Transverse colon (tissue), 4 donors: ENCODE measurements around the gene APOL3. TPM values are rescaled to one million over a fixed set of nuclear protein-coding genes. Genes with fewer than 3 reads are reported as not detected.

Source experiments
- DNase-seq: peaks from one replicate; pipeline ENCODE4 v3.0.0-alpha.2; 2019
- H3K27ac ChIP-seq, 4 donors: fragments of 200-600 bp; sonication (generic); 2 replicates each; pipeline ENCODE4 v1.5.1; 2016 to 2018; ENCODE audit warnings: inconsistent platforms in 4 of 4
- H3K27me3 ChIP-seq: fragments of 200-600 bp; sonication (generic); 2 replicates; pipeline ENCODE4 v1.5.1; 2017; ENCODE audit warnings: inconsistent platforms
- H3K36me3 ChIP-seq, 4 donors: fragments of 200-600 bp; sonication (generic); 2 replicates each; pipeline ENCODE4 v1.5.1; 2017 to 2019; ENCODE audit warnings: inconsistent platforms in 4 of 4
- H3K4me1 ChIP-seq, 4 donors: fragments of 200-600 bp; sonication (generic); 2 replicates each; pipeline ENCODE4 v1.5.1; 2017 to 2020; ENCODE audit warnings: inconsistent platforms in 4 of 4
- H3K4me3 ChIP-seq, 4 donors: fragments of 200-600 bp; sonication (generic); 1 replicate in 1 of 4; 2 replicates in 3 of 4; pipeline versions ENCODE4 v1.5.1 to v1.6.1; 2017 to 2019; ENCODE audit warnings: inconsistent platforms in 4 of 4
- H3K9me3 ChIP-seq, 2 donors: fragments of 200-600 bp; sonication (generic); 2 replicates each; pipeline ENCODE4 v1.5.1; 2017 to 2019; ENCODE audit warnings: inconsistent platforms in 2 of 2
- EP300 ChIP-seq: sonication (generic); formaldehyde crosslinking; IDR thresholded peaks from one replicate; pipeline ENCODE4 v1.6.1; 2017; ENCODE audit warnings: antibody characterized with exemption, low read depth
- POLR2A ChIP-seq: fragments of 450-650 bp; IDR thresholded peaks from one replicate; pipeline ENCODE4 v1.6.1; 2016; ENCODE audit warnings: antibody characterized with exemption, mild to moderate bottlenecking, moderate library complexity
- POLR2AphosphoS5 ChIP-seq, 3 donors: sonication (generic); formaldehyde crosslinking; IDR thresholded peaks; one replicate each; pipeline ENCODE4 v1.6.1; 2016; ENCODE audit warnings: antibody characterized with exemption in 3 of 3
- WGBS, 2 donors: methylation state at CpG; one replicate each; pipeline ENCODE4 v1.1.5; 2018; ENCODE audit warnings: low coverage in 1 of 2; 5-methylcytosine and 5-hydroxymethylcytosine counted together
- in situ Hi-C, 4 donors: fragments of 200-750 bp; cut with MboI; loops; one replicate each; pipeline versions ENCODE4 v1.15.0 to v1.15.1; 2017; ENCODE audit warnings: low sequenced_read_pairs in 3 of 4, low pct_ligation_motif_present in 1 of 4, low pct_unique_long_range_greater_than_20kb in 1 of 4
- intact Hi-C: fragments of 100-400 bp; cut with DNase I; formaldehyde crosslinking; loops from one replicate; pipeline ENCODE4 v1.15.1; 2023; ENCODE audit warnings: low total_unique reads
- total RNA-seq, 4 donors: library from RNA; depleted of rRNA; stranded (reverse); fragments of >200 nt; gene quantifications; one replicate each; pipeline ENCODE4 v1.1.0, GENCODE V29; 2016
- TF ChIP-seq, protein P1 (sequence below), 5 experiments: fragments of 200-600 bp in 3 of 5; fragments of 450-650 bp in 2 of 5; sonication (generic) in 3 of 5; IDR thresholded peaks; 1 replicate in 2 of 5; 2 replicates in 3 of 5; pipeline ENCODE4 v1.5.1; 2016 to 2017; ENCODE audit warnings: antibody characterized with exemption in 5 of 5, inconsistent platforms in 3 of 5, mild to moderate bottlenecking in 2 of 5, moderate library complexity in 1 of 5

Gene APOL3
- total RNA-seq, 4 donors from 2014 or later: 8.7 to 53.9 (median 19.4) TPM

DNA sequence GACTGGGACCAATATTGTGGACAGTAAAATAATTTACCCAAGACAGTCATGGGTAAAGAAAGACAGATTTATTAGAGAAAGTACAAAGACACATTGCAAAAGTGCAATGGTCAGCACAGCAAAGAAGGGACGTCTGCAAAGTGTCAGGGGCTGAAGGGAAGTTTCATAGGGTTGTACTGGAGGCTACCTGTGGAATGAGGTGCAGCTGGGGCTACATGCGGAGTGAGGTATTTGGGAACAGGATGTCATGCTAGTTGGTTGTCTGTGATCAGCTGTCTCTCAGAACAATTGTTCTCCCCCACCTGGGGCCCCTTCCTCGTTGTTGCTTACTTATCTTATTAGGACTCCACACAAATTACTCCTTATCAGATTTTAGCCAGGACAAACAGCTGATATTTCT, 11.4 kb upstream of the APOL3 start:
- Histone ChIP-seq H3K27me3 (no peaks in the 10 kb centered on the region), H3K9me3 (no peaks in the 10 kb centered on the region), H3K36me3 (no peaks in the 10 kb centered on the region), H3K27ac (no peak overlapping the region), H3K4me1 (no peaks in the 10 kb centered on the region), H3K4me3 (no peak overlapping the region)
- 40 to 54% methylated on average over 1 to 3 of the region's 3 CpGs for WGBS, 2 donors
- in situ Hi-C loops: no loop called here
- no peak for DNase-seq
- intact Hi-C loops: no loop called here
- TF ChIP-seq, protein P1, sequence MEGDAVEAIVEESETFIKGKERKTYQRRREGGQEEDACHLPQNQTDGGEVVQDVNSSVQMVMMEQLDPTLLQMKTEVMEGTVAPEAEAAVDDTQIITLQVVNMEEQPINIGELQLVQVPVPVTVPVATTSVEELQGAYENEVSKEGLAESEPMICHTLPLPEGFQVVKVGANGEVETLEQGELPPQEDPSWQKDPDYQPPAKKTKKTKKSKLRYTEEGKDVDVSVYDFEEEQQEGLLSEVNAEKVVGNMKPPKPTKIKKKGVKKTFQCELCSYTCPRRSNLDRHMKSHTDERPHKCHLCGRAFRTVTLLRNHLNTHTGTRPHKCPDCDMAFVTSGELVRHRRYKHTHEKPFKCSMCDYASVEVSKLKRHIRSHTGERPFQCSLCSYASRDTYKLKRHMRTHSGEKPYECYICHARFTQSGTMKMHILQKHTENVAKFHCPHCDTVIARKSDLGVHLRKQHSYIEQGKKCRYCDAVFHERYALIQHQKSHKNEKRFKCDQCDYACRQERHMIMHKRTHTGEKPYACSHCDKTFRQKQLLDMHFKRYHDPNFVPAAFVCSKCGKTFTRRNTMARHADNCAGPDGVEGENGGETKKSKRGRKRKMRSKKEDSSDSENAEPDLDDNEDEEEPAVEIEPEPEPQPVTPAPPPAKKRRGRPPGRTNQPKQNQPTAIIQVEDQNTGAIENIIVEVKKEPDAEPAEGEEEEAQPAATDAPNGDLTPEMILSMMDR (IDR thresholded peaks at IDR 0.05): no peak
- TF ChIP-seq POLR2AphosphoS5 (IDR thresholded peaks at IDR 0.05) (no peak), EP300 (no peak), POLR2A (no peak)

DNA sequence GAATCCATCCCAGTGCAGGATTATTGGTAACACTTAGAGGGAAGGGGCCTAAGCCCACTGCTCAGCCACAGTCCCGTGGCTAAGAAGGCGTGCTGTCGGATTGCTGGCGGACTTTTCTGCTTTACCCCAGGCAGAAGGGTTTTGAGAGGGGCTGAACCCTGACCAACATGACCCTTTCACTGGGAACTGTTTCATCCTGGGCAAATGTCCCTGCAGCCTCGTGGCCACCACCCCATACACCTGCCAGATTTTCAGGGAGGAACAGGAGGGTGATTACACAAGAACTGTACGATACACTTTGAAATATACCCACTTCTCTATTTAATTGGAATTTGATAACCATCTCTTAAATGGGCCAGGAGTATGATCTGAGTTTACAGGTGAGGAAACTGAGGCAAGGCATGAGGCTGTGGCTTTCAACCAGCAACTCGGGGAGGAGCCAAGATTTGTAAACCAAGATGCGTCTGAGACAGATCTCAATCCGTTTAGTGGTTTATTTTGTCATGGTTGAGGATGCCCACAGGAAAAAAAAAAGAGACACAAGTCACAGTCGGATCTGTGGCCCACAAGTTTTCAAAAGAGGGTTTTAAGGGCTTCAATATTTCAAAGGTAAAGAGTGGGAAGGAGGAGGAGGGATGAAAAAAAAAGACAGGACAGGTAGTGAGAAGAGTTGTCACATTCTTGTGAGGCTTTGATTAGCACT, 6.1 kb upstream of the APOL3 start:
- Histone ChIP-seq H3K27ac (no peak overlapping the region), H3K36me3 (no peaks in the 10 kb centered on the region), H3K4me1 (peaks cover 0 to 8% (median 0%) of the 10 kb centered on the region in 4 donors), H3K27me3 (no peaks in the 10 kb centered on the region), H3K9me3 (no peaks in the 10 kb centered on the region), H3K4me3 (no peak overlapping the region)
- no peak for DNase-seq
- intact Hi-C loops: no loop called here
- in situ Hi-C loops: no loop called here
- WGBS, 2 donors: 55 to 76% methylated on average over 4 to 10 of the region's 10 CpGs
- TF ChIP-seq EP300: no peak
- TF ChIP-seq POLR2A: no peak
- no peak for TF ChIP-seq POLR2AphosphoS5 (IDR thresholded peaks at IDR 0.05)
- TF ChIP-seq, protein P1 (IDR thresholded peaks at IDR 0.05): no peak

DNA sequence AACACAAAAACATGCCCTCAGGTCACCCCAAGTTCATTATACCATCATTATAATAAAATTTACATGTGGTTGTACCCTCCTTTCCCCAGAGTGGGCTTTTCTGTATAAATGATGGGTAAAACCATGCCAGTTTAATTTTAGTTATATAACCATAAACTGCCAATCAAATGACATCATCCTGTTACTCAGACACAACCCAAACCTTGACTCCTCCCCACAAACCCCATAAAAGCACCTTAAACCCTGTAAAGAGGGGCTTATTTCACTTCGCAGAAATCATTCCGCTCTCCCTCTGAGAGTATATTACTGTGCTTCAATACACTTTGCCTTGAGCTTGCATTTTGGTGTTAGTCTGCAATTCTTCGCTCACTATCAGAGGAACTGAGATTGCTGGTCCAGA, 5.5 kb upstream of the APOL3 start:
- WGBS, 2 donors: 99 to 100% methylated on average over 1 to 3 of the region's 3 CpGs
- no peak overlapping the region for H3K27ac ChIP-seq
- in situ Hi-C loops: no loop called here
- H3K27me3 ChIP-seq: no peaks in the 10 kb centered on the region
- no peak overlapping the region for H3K4me3 ChIP-seq
- H3K36me3 ChIP-seq: no peaks in the 10 kb centered on the region
- intact Hi-C loops: no loop called here
- DNase-seq: no peak
- peaks cover 0 to 14% (median 0%) of the 10 kb centered on the region in 4 donors for H3K4me1 ChIP-seq
- H3K9me3 ChIP-seq: no peaks in the 10 kb centered on the region
- TF ChIP-seq, protein P1 (IDR thresholded peaks at IDR 0.05): no peak
- TF ChIP-seq POLR2A (no peak), EP300 (no peak), POLR2AphosphoS5 (IDR thresholded peaks at IDR 0.05) (no peak)

DNA sequence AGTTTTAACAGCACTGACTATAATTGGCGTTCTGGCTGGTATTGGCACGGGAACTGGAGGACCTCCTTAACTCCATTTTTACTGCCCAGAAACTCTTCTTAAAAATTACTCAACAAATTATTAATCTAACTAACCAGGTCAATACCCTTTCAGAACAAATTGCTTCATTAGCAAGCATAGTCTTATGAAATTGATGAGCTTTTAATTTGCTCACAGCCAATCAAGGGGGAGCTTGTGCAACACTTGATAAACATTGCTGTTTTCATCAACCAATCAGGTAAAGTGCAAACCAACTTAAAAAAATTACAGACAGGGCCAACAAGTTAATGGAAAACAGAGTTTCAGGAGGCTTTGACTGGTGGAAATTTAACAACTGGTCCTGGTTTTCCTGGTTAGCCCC, 4.6 kb upstream of the APOL3 start:
- intact Hi-C loops: no loop called here

More for the DNA sequence above, 4.6 kb upstream of the APOL3 start:
- Histone ChIP-seq H3K36me3 (no peaks in the 10 kb centered on the region), H3K4me3 (no peak overlapping the region), H3K27me3 (no peaks in the 10 kb centered on the region), H3K27ac (peak overlapping the region in 1 of 4 donors; percentile 2), H3K4me1 (peaks cover 0 to 23% (median 4%) of the 10 kb centered on the region in 4 donors), H3K9me3 (no peaks in the 10 kb centered on the region)
- DNase-seq: no peak
- TF ChIP-seq EP300: no peak
- TF ChIP-seq, protein P1 (IDR thresholded peaks at IDR 0.05): no peak
- TF ChIP-seq POLR2A: no peak
- TF ChIP-seq POLR2AphosphoS5 (IDR thresholded peaks at IDR 0.05): no peak
- in situ Hi-C loops: no loop called here
- 93% methylated on average over 2 of the region's 2 CpGs; no CpG with 5 or more reads in 1 of the 2 donors for WGBS, 2 donors
